Trophoblast cell (in vitro differentiated cells and primary cell): ENCODE data around the gene H3-3A.

Experiments used
- DNase-seq, 2 donors: peaks; one replicate each; pipeline ENCODE4 v3.0.0-alpha.2; 2016
- H2AFZ ChIP-seq: 2 replicates; pipeline ENCODE4 v1.6.1; 2013; ENCODE audit warnings: low read length, moderate library complexity, mild to moderate bottlenecking; ENCODE audit not compliant: insufficient read depth, poor library complexity
- H2AK5ac ChIP-seq: 2 replicates; pipeline ENCODE4 v1.6.1; 2013; ENCODE audit warnings: mild to moderate bottlenecking, low read length
- H2BK120ac ChIP-seq: 2 replicates; pipeline ENCODE4 v1.6.1; 2013; ENCODE audit warnings: low read length, mild to moderate bottlenecking, moderate library complexity; ENCODE audit not compliant: insufficient read depth, poor library complexity
- H2BK12ac ChIP-seq: 2 replicates; pipeline ENCODE4 v1.6.1; 2013; ENCODE audit warnings: mild to moderate bottlenecking, low read length, moderate library complexity
- H2BK5ac ChIP-seq: 2 replicates; pipeline ENCODE4 v1.6.1; 2013; ENCODE audit warnings: low read length, low read depth, moderate library complexity, mild to moderate bottlenecking; ENCODE audit not compliant: poor library complexity
- H3K14ac ChIP-seq: 2 replicates; pipeline ENCODE4 v1.6.1; 2013; ENCODE audit warnings: mild to moderate bottlenecking, low read length
- H3K18ac ChIP-seq: 2 replicates; pipeline ENCODE4 v1.6.1; 2013; ENCODE audit warnings: mild to moderate bottlenecking, low read length
- H3K23ac ChIP-seq: 2 replicates; pipeline ENCODE4 v1.6.1; 2013; ENCODE audit warnings: low read length
- H3K27ac ChIP-seq: 2 replicates; pipeline ENCODE4 v1.5.1; 2013; ENCODE audit warnings: low read depth, mild to moderate bottlenecking, inconsistent platforms, low read length, moderate library complexity
- H3K27me3 ChIP-seq: 2 replicates; pipeline ENCODE4 v1.6.1; 2013; ENCODE audit warnings: inconsistent platforms, mild to moderate bottlenecking, low read length, moderate library complexity; ENCODE audit not compliant: insufficient read depth
- H3K36me3 ChIP-seq, 2 experiments: 1 replicate in 1 of 2; 2 replicates in 1 of 2; pipeline ENCODE4 v1.6.1; 2013; ENCODE audit warnings: low read length in 2 of 2, mild to moderate bottlenecking in 2 of 2, moderate library complexity in 1 of 2; ENCODE audit not compliant: insufficient read depth in 2 of 2, control insufficient read depth in 1 of 2
- H3K4ac ChIP-seq: 2 replicates; pipeline ENCODE4 v1.6.1; 2013; ENCODE audit warnings: low read depth, mild to moderate bottlenecking, low read length, moderate library complexity
- H3K4me1 ChIP-seq, 2 experiments: 1 replicate in 1 of 2; 2 replicates in 1 of 2; pipeline ENCODE4 v1.6.1; 2013; ENCODE audit warnings: low read length in 2 of 2, mild to moderate bottlenecking in 2 of 2, moderate library complexity in 1 of 2; ENCODE audit not compliant: insufficient read depth in 2 of 2, control insufficient read depth in 1 of 2
- H3K4me2 ChIP-seq: 2 replicates; pipeline ENCODE4 v1.6.1; 2013; ENCODE audit warnings: inconsistent platforms, mild to moderate bottlenecking, low read length, moderate library complexity
- H3K4me3 ChIP-seq: 2 replicates; pipeline ENCODE4 v1.5.1; 2013; ENCODE audit warnings: mild to moderate bottlenecking, low read depth, low read length, inconsistent platforms
- H3K79me1 ChIP-seq: one replicate; pipeline ENCODE4 v1.6.1; 2013; ENCODE audit warnings: low read length
- H3K79me2 ChIP-seq: 2 replicates; pipeline ENCODE4 v1.6.1; 2013; ENCODE audit warnings: low read length, mild to moderate bottlenecking; ENCODE audit not compliant: control insufficient read depth, insufficient read depth, poor library complexity
- H3K9ac ChIP-seq: 2 replicates; pipeline ENCODE4 v1.6.1; 2013; ENCODE audit warnings: mild to moderate bottlenecking, low read length
- H3K9me3 ChIP-seq: 2 replicates; pipeline ENCODE4 v1.6.1; 2013; ENCODE audit warnings: low read depth, mild to moderate bottlenecking, control low read depth, inconsistent platforms, low read length; ENCODE audit not compliant: insufficient read depth
- H4K12ac ChIP-seq: 2 replicates; pipeline ENCODE4 v1.6.1; 2013; ENCODE audit warnings: low read depth, mild to moderate bottlenecking, low read length, moderate library complexity
- H4K8ac ChIP-seq: 2 replicates; pipeline ENCODE4 v1.6.1; 2013; ENCODE audit warnings: low read depth, mild to moderate bottlenecking, low read length, moderate library complexity
- H4K91ac ChIP-seq: one replicate; pipeline ENCODE4 v1.6.1; 2013; ENCODE audit warnings: low read depth, mild to moderate bottlenecking, low read length, moderate library complexity
- WGBS: extraction: QIAGEN DNeasy Blood & Tissue Kit; methylation state at CpG from one replicate; pipeline ENCODE4 v1.1.7; 2013; ENCODE audit warnings: missing lambda C conversion rate; ENCODE audit not compliant: insufficient read length, insufficient coverage; ENCODE audit errors: extremely low coverage; 5-methylcytosine and 5-hydroxymethylcytosine counted together

H3-3A gene

GRCh38 chr1:226095286-226095685 lies 32.8 kb downstream of the H3-3A start:
- Histone ChIP-seq H3K79me2 (no peaks in the 10 kb centered on the region), H2BK12ac (no peak overlapping the region), H4K8ac (no peak overlapping the region), H3K27ac (no peak overlapping the region), H4K12ac (no peak overlapping the region), H3K27me3 (peaks cover 2% of the 10 kb centered on the region), H3K4me1 (peaks cover 4 to 6% of the 10 kb centered on the region in 2 experiments), H2BK120ac (no peak overlapping the region), H3K36me3 (no peaks in the 10 kb centered on the region), H3K9ac (no peak overlapping the region), H2BK5ac (no peak overlapping the region), H3K9me3 (no peaks in the 10 kb centered on the region), H3K4ac (no peak overlapping the region), H4K91ac (no peak overlapping the region), H3K4me3 (no peak overlapping the region), H2AFZ (no peak overlapping the region), H3K18ac (no peak overlapping the region), H3K14ac (no peak overlapping the region), H3K4me2 (no peak overlapping the region), H3K23ac (no peak overlapping the region), H3K79me1 (no peaks in the 10 kb centered on the region), H2AK5ac (no peak overlapping the region)
- DNase-seq, result no peak
- no CpG with 5 or more reads among the region's 2 CpGs for WGBS

- no peaks in the 10 kb centered on the region for H3K79me2 ChIP-seq
Measured at GRCh38 chr1:226097866-226098625, 35.5 kb downstream of the H3-3A start.

DNA sequence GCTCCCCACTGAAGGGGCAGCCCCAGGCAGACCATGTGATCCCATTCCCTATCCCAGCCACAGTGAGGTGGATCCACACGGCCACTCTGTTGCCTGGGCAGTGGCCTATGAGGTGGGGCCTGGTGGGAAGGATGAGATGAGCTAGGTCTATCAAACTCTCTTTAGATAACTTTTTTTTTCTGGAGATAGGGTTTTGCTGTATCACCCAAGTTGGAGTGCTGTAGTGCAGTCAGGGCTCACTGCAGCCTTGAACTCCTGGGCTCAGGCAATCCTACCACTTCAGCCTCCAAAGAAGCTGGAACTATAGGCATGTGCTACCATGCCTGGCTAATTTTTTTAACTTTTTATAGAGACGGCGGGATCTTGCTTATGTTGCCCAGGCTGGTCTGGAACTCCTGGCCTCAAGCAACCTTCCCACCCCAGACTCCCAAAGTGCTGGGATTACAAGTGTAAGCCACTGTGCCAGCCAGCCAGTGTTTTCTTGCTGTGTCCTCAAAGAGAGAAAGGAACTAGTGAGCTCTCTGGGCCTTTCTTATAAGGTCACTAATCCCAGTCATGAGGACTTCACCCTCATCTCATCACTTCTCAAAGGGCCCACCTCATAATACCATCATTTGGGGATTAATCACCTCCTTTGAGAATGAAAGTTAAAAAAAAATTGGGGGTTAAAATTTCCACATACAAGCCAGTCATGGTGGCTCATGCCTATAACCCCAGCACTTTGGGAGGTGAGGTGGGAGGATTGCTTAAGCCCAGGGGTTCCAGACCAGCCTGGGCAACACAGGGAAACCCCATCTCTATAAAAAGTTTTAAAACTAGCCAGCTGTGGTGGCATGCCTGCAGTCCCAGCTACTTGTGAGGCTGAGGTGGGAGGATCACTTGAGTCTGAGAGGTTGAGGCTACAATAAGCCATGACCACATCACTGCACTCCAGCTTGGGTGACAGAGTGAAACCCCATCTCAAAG lies 36.6 kb downstream of the H3-3A start:
- Histone ChIP-seq H4K91ac (no peak overlapping the region), H3K36me3 (no peaks in the 10 kb centered on the region), H4K8ac (no peak overlapping the region), H3K18ac (no peak overlapping the region), H3K4me2 (no peak overlapping the region), H2BK120ac (no peak overlapping the region), H2BK5ac (no peak overlapping the region), H2BK12ac (no peak overlapping the region), H3K4me3 (no peak overlapping the region), H3K14ac (no peak overlapping the region), H3K9ac (no peak overlapping the region), H3K79me2 (no peaks in the 10 kb centered on the region), H3K23ac (no peak overlapping the region), H3K4ac (no peak overlapping the region), H3K79me1 (no peaks in the 10 kb centered on the region), H2AK5ac (no peak overlapping the region), H4K12ac (no peak overlapping the region), H3K27ac (no peak overlapping the region), H3K9me3 (no peaks in the 10 kb centered on the region), H3K27me3 (peaks cover 2% of the 10 kb centered on the region), H3K4me1 (peaks cover 5 to 6% of the 10 kb centered on the region in 2 experiments), H2AFZ (no peak overlapping the region)
- no CpG with 5 or more reads among the region's 3 CpGs for WGBS
- no peak for DNase-seq

More at GRCh38 chr1:226097866-226098625, 35.5 kb downstream of the H3-3A start:
- Histone ChIP-seq H3K9ac (no peak overlapping the region), H3K4ac (no peak overlapping the region), H2AFZ (no peak overlapping the region), H3K14ac (no peak overlapping the region), H3K4me3 (no peak overlapping the region), H3K9me3 (no peaks in the 10 kb centered on the region), H2BK12ac (no peak overlapping the region), H4K91ac (no peak overlapping the region), H3K36me3 (no peaks in the 10 kb centered on the region), H3K18ac (no peak overlapping the region), H4K8ac (no peak overlapping the region), H3K27ac (no peak overlapping the region), H3K4me1 (peaks cover 5 to 6% of the 10 kb centered on the region in 2 experiments), H4K12ac (no peak overlapping the region), H3K4me2 (no peak overlapping the region), H2AK5ac (no peak overlapping the region), H3K27me3 (peaks cover 2% of the 10 kb centered on the region), H2BK5ac (no peak overlapping the region), H3K79me1 (no peaks in the 10 kb centered on the region), H2BK120ac (no peak overlapping the region), H3K23ac (no peak overlapping the region)
- DNase-seq, result peak in 1 of 2 donors; percentile 53
- no CpG with 5 or more reads among the region's 5 CpGs for WGBS

DNA sequence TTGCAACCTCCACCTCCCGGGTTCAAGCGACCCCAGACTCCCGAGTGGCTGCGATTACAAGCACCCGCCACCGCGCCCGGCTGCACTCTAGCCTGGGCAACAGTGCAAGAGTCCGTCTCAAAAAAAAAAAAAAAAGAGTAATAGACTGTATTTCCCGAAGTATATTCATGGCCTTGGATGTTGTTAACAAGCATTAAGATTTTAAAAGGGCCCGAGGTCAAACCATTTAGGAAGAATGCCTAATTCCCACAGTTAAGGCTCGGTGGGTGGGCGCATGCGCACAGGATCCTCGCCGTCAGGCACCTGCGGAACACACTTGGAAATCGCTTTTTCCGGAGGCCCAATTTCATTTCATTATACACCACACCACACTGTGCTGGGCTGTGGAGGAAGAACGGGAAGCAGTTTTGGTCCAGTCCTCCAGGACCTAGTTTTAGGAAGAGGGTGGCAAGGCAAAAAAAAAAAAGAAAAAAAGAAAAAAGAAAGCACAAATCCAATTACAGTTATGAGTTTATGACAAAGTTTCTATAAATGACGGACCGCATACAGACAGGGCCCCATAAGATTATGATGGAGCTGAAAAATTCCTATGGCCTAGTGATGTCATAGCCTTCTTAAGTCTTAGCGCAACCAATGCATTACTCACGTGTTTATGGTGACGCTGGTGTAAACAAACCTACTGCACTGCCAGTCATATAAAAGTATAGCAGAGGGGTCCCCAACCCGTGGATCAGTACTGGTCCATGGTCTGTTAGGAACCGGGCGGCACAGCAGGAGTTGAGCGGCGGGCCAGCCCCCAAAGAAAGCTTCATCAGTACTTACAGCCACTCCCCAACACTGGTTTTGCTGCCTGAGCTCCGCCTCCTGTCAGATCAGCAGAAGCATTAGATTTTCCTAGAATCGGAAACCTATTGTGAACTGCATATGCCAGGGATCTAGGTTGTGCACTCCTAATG lies 38.2 kb downstream of the H3-3A start:
- DNase-seq, result peak in 1 of 2 donors; percentile 82
- no peak overlapping the region for H3K23ac ChIP-seq
- no peak overlapping the region for H3K18ac ChIP-seq
- H3K27me3 ChIP-seq, result peaks cover 2% of the 10 kb centered on the region
- no peak overlapping the region for H3K4me3 ChIP-seq
- H4K12ac ChIP-seq, result no peak overlapping the region
- no peaks in the 10 kb centered on the region for H3K36me3 ChIP-seq
- peak overlapping the region; percentile 69 for H3K4me2 ChIP-seq
- no peak overlapping the region for H4K8ac ChIP-seq
- no peak overlapping the region for H4K91ac ChIP-seq
- H2BK12ac ChIP-seq, result no peak overlapping the region
- no peak overlapping the region for H2BK5ac ChIP-seq
- no peak overlapping the region for H3K27ac ChIP-seq
- H2AFZ ChIP-seq, result peak overlapping the region; percentile 59
- H3K9ac ChIP-seq, result no peak overlapping the region
- no peak overlapping the region for H2AK5ac ChIP-seq
- H3K79me1 ChIP-seq, result no peaks in the 10 kb centered on the region
- H3K9me3 ChIP-seq, result no peaks in the 10 kb centered on the region
- WGBS, result no CpG with 5 or more reads among the region's 32 CpGs
- no peaks in the 10 kb centered on the region for H3K79me2 ChIP-seq
- no peak overlapping the region for H3K4ac ChIP-seq
- H3K14ac ChIP-seq, result no peak overlapping the region
- H2BK120ac ChIP-seq, result no peak overlapping the region
- peaks cover 5 to 6% of the 10 kb centered on the region in 2 experiments for H3K4me1 ChIP-seq
